AG04450 (cell line): Measurements from ENCODE around the gene SAPCD2. TPM values are rescaled to one million over a fixed set of nuclear protein-coding genes. Genes with fewer than 3 reads are reported as not detected.

ENCODE experiments used
- CTCF ChIA-PET: fragments of 300-600, 350-600 bp; formaldehyde crosslinking; extraction: SDS; loops from one replicate; lab custom pipeline; 2022; ENCODE audit warnings: antibody characterized with exemption, inconsistent platforms; lab: Charles Lee
- POLR2A ChIA-PET: fragments of 350-600 bp; formaldehyde crosslinking; extraction: SDS; loops from one replicate; lab custom pipeline; 2021; ENCODE audit warnings: antibody characterized with exemption, inconsistent platforms; lab: Yijun Ruan, JAX
- DNase-seq: peaks from one replicate; pipeline ENCODE4 v3.0.0-alpha.2; 2011; ENCODE audit warnings: low read depth, low spot score
- H3K27ac ChIP-seq: one replicate; pipeline ENCODE4 v1.5.1; 2012; ENCODE audit warnings: low read depth, low read length, control low read depth
- H3K27me3 ChIP-seq: one replicate; pipeline ENCODE4 v1.6.0; 2012; ENCODE audit warnings: low read length; ENCODE audit not compliant: control insufficient read depth, insufficient read depth
- H3K4me3 ChIP-seq: 2 replicates; pipeline ENCODE4 v1.5.1; 2011; ENCODE audit warnings: mild to moderate bottlenecking, low read depth, low read length, control low read depth
- H3K9me3 ChIP-seq: 2 replicates; pipeline ENCODE4 v1.5.1; 2012; ENCODE audit warnings: low read length; ENCODE audit not compliant: control insufficient read depth, insufficient read depth
- CTCF ChIP-seq: IDR thresholded peaks from 2 replicates; pipeline ENCODE4 v1.5.1; 2011; ENCODE audit warnings: low read depth, low read length, control low read depth, inconsistent platforms
- polyA plus RNA-seq: library from polyadenylated mRNA; depleted of rRNA; stranded (reverse); fragments of >200 nt; gene quantifications from 2 replicates; pipeline ENCODE4 v1.2.3, GENCODE V29; 2011

The SAPCD2 gene
- polyA plus RNA-seq, 1 experiment, result 1.5 TPM

DNA sequence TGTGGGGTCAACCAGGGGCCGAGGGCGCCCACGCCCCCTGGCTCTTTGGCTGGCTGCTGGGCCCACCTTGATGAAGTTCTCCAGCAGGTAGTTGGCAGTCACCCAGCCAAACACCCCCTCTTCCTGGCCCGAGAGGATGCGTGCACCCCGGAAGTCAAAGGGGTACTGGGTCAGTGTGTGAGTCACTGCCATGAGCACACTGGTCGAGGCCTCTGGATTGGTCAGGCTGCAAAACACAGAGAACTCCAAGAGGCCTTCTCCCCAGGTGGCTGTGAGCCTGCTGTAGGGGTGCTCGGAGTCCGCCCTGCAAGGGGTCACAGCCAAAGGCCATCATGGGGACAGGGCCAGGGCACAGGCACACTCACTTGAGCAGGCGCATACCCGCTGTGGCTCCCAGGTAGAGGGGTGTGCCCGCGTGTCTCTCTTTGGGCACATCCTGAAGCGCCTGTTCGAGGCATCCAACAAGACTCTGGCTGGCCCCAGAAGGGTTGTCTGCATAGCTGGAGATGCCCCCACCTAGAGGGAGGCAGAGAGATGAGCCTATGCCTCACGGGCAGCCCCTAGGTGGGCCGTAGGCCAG is 19.1 kb downstream of the SAPCD2 start:
- Histone ChIP-seq H3K9me3 (no peaks in the 10 kb centered on the region; the same call in 1 of the 2 replicates), H3K27ac (no peak overlapping the region), H3K27me3 (peaks cover 67% of the 10 kb centered on the region), H3K4me3 (no peak overlapping the region)
- CTCF ChIA-PET, result interaction anchor here (1.3 kb wide), 1 partner anchor 16 kb away, joined by 3 read pairs; no protein-coding TSS in a partner anchor
- POLR2A ChIA-PET, result no interaction called here
- TF ChIP-seq CTCF, result no peak
- DNase-seq, result no peak

DNA sequence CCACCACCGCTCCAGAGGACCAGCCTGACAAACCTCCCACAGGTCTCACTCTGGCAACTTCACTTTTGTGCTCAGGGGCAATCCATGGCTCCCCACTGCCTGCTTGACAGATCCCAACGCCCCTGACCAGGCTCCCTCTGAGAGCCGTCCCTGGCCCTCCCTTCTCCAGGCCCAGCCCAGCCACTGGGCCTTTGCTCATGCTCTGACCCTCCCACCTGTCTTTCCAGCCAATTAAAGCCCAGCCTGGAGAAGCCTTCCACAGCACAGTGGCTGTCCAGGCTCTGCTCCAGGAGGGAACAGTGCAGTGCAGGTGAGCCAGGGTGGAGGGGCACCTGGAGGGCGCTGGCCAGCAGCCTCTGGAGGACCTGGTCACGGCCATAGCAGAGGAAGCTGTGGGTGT is 19.8 kb downstream of the SAPCD2 start:
- no peak for TF ChIP-seq CTCF
- Histone ChIP-seq H3K9me3 (no peaks in the 10 kb centered on the region; the same call in 1 of the 2 replicates), H3K27me3 (peaks cover 63% of the 10 kb centered on the region), H3K27ac (no peak overlapping the region), H3K4me3 (no peak overlapping the region)
- no peak for DNase-seq
- POLR2A ChIA-PET, result no interaction called here
- CTCF ChIA-PET, result interaction anchor here (1.3 kb wide), 1 partner anchor 15 kb away, joined by 3 read pairs; no protein-coding TSS in a partner anchor

- Histone ChIP-seq H3K27me3 (peaks cover 59% of the 10 kb centered on the region), H3K4me3 (no peak overlapping the region), H3K27ac (no peak overlapping the region), H3K9me3 (no peaks in the 10 kb centered on the region; the same call in 1 of the 2 replicates)
- POLR2A ChIA-PET, result no interaction called here
- CTCF ChIA-PET, result interaction anchor here (1.1 to 4.3 kb wide), 3 partner anchors 15 to 42 kb away, joined by 3 to 104 read pairs (median 3); partner anchors contain the start of gene SAPCD2
- no peak for DNase-seq
- TF ChIP-seq CTCF, result peak; percentile 55
These were observed 20.6 kb downstream of the SAPCD2 start for GRCh38 chr9:137049544-137050449.

- Histone ChIP-seq H3K27ac (no peak overlapping the region), H3K4me3 (no peak overlapping the region), H3K9me3 (no peaks in the 10 kb centered on the region; the same call in 1 of the 2 replicates), H3K27me3 (peaks cover 52% of the 10 kb centered on the region)
- no peak for DNase-seq
- ChIA-PET CTCF (interaction anchor here (0.9 to 4.3 kb wide), 3 partner anchors 13 to 41 kb away, joined by 3 to 104 read pairs (median 4); partner anchors contain the start of gene SAPCD2), POLR2A (no interaction called here)
- TF ChIP-seq CTCF, result no peak
These were observed 21.5 kb downstream of the SAPCD2 start for GRCh38 chr9:137048655-137049543.
